Suppressor macrophage treated with lipopolysaccharide for 1 hour (primary cell): Measurements from ENCODE around the gene LPCAT3.

Experiments used
- DNase-seq, 3 donors: peaks; one replicate each; pipeline ENCODE4 v3.0.0-alpha.2; 2020 to 2022

Gene LPCAT3

GRCh38 chr12:6998715-6999451 is 19.4 kb downstream of the LPCAT3 start:
- DNase-seq = no peak

- DNase-seq = peak in 1 of 3 donors; percentile 14
Observed at GRCh38 chr12:6996040-6996441, 22.2 kb downstream of the LPCAT3 start.

- no peak for DNase-seq
Observed at GRCh38 chr12:6987956-6988553, 30.2 kb downstream of the LPCAT3 start.

GRCh38 chr12:6982532-6982931 is 35.7 kb downstream of the LPCAT3 start:
- DNase-seq = no peak

- DNase-seq = no peak
Observed at GRCh38 chr12:6981152-6982052, 36.9 kb downstream of the LPCAT3 start.

- DNase-seq = no peak
Observed at GRCh38 chr12:6980740-6981139, 37.5 kb downstream of the LPCAT3 start.

GRCh38 chr12:6980075-6980474 is 38.2 kb downstream of the LPCAT3 start:
- no peak for DNase-seq

- DNase-seq = no peak
Observed at GRCh38 chr12:6979453-6979852, 38.8 kb downstream of the LPCAT3 start.

- no peak for DNase-seq
Observed at GRCh38 chr12:6979021-6979420, 39.3 kb downstream of the LPCAT3 start.

GRCh38 chr12:6978611-6979011 is 39.7 kb downstream of the LPCAT3 start:
- DNase-seq = no peak

- DNase-seq = no peak
Observed at GRCh38 chr12:6978188-6978587, 40.1 kb downstream of the LPCAT3 start.

- DNase-seq = no peak
Observed at GRCh38 chr12:6977653-6978052, 40.6 kb downstream of the LPCAT3 start.

- DNase-seq = no peak
Observed at GRCh38 chr12:6975297-6976032, 42.8 kb downstream of the LPCAT3 start.

GRCh38 chr12:6974180-6974579 is 44.1 kb downstream of the LPCAT3 start:
- no peak for DNase-seq

GRCh38 chr12:6970096-6970527 is 48.2 kb downstream of the LPCAT3 start:
- DNase-seq = peak in 1 of 3 donors; percentile 29

GRCh38 chr12:6968426-6968825 is 49.9 kb downstream of the LPCAT3 start:
- DNase-seq = no peak

GRCh38 chr12:6967651-6968100 is 50.6 kb downstream of the LPCAT3 start:
- DNase-seq = no peak

GRCh38 chr12:6966351-6966750 is 51.9 kb downstream of the LPCAT3 start:
- no peak for DNase-seq

GRCh38 chr12:6965714-6966113 is 52.6 kb downstream of the LPCAT3 start:
- no peak for DNase-seq

- DNase-seq = peak; percentile 90 to 95 (median 95)
Observed at GRCh38 chr12:6965026-6965661, 53.1 kb downstream of the LPCAT3 start.

GRCh38 chr12:6964605-6965025 is 53.7 kb downstream of the LPCAT3 start:
- no peak for DNase-seq

- no peak for DNase-seq
Observed at GRCh38 chr12:6963791-6964413, 54.4 kb downstream of the LPCAT3 start.
